HepG2 (cell line): ENCODE measurements around the gene MYH7B. TPM values are rescaled to one million over a fixed set of nuclear protein-coding genes. Genes with fewer than 3 reads are reported as not detected.
A peak's percentile ranks its signal among the peaks of the same experiment; 100 is the strongest.

Source experiments
- CBX2 ChIP-seq, 2 experiments: fragments of 200-600 bp in 1 of 2; sonication (generic); formaldehyde crosslinking in 1 of 2; IDR thresholded peaks; 2 replicates each; pipeline versions ENCODE4 v1.7.0 to v1.8.1; 2018 to 2022; ENCODE audit warnings: low read depth in 2 of 2, low read length in 1 of 2, mild to moderate bottlenecking in 1 of 2, missing genetic modification reagents in 1 of 2
- DR1 ChIP-seq: sonication (generic); formaldehyde crosslinking; IDR thresholded peaks from 2 replicates; pipeline ENCODE4 v1.8.0; 2021; ENCODE audit warnings: mild to moderate bottlenecking, missing genetic modification reagents, inconsistent platforms
- EEA1 ChIP-seq: sonication (generic); formaldehyde crosslinking; IDR thresholded peaks from 2 replicates; pipeline ENCODE4 v1.5.1; 2020; ENCODE audit warnings: mild to moderate bottlenecking, missing genetic modification reagents, borderline replicate concordance
- ELF4 ChIP-seq: sonication (generic); formaldehyde crosslinking; IDR thresholded peaks from 2 replicates; pipeline ENCODE4 v1.5.0; 2020; ENCODE audit warnings: missing genetic modification reagents, mild to moderate bottlenecking, moderate library complexity, borderline replicate concordance
- FOXJ3 ChIP-seq: sonication (generic); formaldehyde crosslinking; IDR thresholded peaks from 2 replicates; pipeline ENCODE4 v1.4.0; 2020; ENCODE audit warnings: missing genetic modification reagents, mild to moderate bottlenecking, borderline replicate concordance
- GABPB1 ChIP-seq: IDR thresholded peaks from 2 replicates; pipeline ENCODE4 v1.6.1; 2016; ENCODE audit warnings: mild to moderate bottlenecking, missing genetic modification reagents, moderate library complexity, missing compliant biosample characterization
- JUN ChIP-seq: sonication (generic); formaldehyde crosslinking; IDR thresholded peaks from 2 replicates; pipeline ENCODE4 v1.4.0; 2020; ENCODE audit warnings: mild to moderate bottlenecking, missing genetic modification reagents
- JUNB ChIP-seq: sonication (generic); formaldehyde crosslinking; IDR thresholded peaks from 2 replicates; pipeline ENCODE4 v1.8.0; 2022; ENCODE audit warnings: missing genetic modification reagents, mild to moderate bottlenecking, borderline replicate concordance
- JUND ChIP-seq: sonication (generic); formaldehyde crosslinking; IDR thresholded peaks from 2 replicates; pipeline ENCODE4 v1.8.0; 2022; ENCODE audit warnings: mild to moderate bottlenecking, missing genetic modification reagents
- MAFG ChIP-seq: sonication (generic); formaldehyde crosslinking; IDR thresholded peaks from 2 replicates; pipeline ENCODE4 v1.5.1; 2020; ENCODE audit warnings: mild to moderate bottlenecking, missing genetic modification reagents
- MED13 ChIP-seq: sonication (generic); formaldehyde crosslinking; IDR thresholded peaks from 2 replicates; pipeline ENCODE4 v1.5.0; 2020; ENCODE audit warnings: missing genetic modification reagents
- MIXL1 ChIP-seq: IDR thresholded peaks from 2 replicates; pipeline ENCODE4 v1.6.1; 2016
- MTF1 ChIP-seq: sonication (generic); formaldehyde crosslinking; IDR thresholded peaks from 2 replicates; pipeline ENCODE4 v1.5.0; 2020; ENCODE audit warnings: missing genetic modification reagents
- NR1H2 ChIP-seq: sonication (generic); formaldehyde crosslinking; IDR thresholded peaks from 2 replicates; pipeline ENCODE4 v1.8.1; 2022; ENCODE audit warnings: low read depth, missing genetic modification reagents, borderline replicate concordance
- PCBP1 ChIP-seq: fragments of 200-400 bp; formaldehyde crosslinking; IDR thresholded peaks from 2 replicates; pipeline ENCODE4 v1.6.1; 2017; ENCODE audit warnings: mild to moderate bottlenecking, low read depth, low read length, borderline replicate concordance
- PRDM4 ChIP-seq: sonication (generic); formaldehyde crosslinking; IDR thresholded peaks from 2 replicates; pipeline ENCODE4 v1.9.0; 2021; ENCODE audit warnings: missing genetic modification reagents, borderline replicate concordance
- TARDBP ChIP-seq: sonication (generic); formaldehyde crosslinking; IDR thresholded peaks from 2 replicates; pipeline ENCODE4 v1.8.0; 2022; ENCODE audit warnings: mild to moderate bottlenecking, missing genetic modification reagents
- YEATS2 ChIP-seq: sonication (generic); formaldehyde crosslinking; IDR thresholded peaks from 2 replicates; pipeline ENCODE4 v1.4.0; 2020; ENCODE audit warnings: missing genetic modification reagents, borderline replicate concordance
- ZFX ChIP-seq: sonication (generic); formaldehyde crosslinking; IDR thresholded peaks from 2 replicates; pipeline ENCODE4 v1.4.0; 2020; ENCODE audit warnings: mild to moderate bottlenecking, low read depth, missing genetic modification reagents, moderate library complexity
- ZIK1 ChIP-seq: sonication (generic); formaldehyde crosslinking; IDR thresholded peaks from 2 replicates; pipeline ENCODE4 v1.5.0; 2020; ENCODE audit warnings: mild to moderate bottlenecking, low read depth, missing genetic modification reagents, borderline replicate concordance
- ZNF136 ChIP-seq: sonication (generic); formaldehyde crosslinking; IDR thresholded peaks from 2 replicates; pipeline ENCODE4 v1.8.1; 2022; ENCODE audit warnings: low read depth, mild to moderate bottlenecking, moderate library complexity, missing genetic modification reagents
- ZNF24 ChIP-seq: fragments of 450-650 bp; IDR thresholded peaks from 2 replicates; pipeline ENCODE4 v1.6.1; 2017; ENCODE audit warnings: antibody characterized with exemption, mild to moderate bottlenecking
- ZNF614 ChIP-seq: IDR thresholded peaks from 2 replicates; pipeline ENCODE4 v1.6.1; 2018; ENCODE audit warnings: missing biosample characterization, missing genetic modification reagents, inconsistent platforms, borderline replicate concordance
- ZNF629 ChIP-seq: sonication (generic); formaldehyde crosslinking; conservative IDR thresholded peaks from 2 replicates; pipeline ENCODE4 v1.5.0; 2020; ENCODE audit warnings: missing genetic modification reagents
- ZNF761 ChIP-seq: sonication (generic); formaldehyde crosslinking; conservative IDR thresholded peaks from 2 replicates; pipeline ENCODE4 v1.4.0; 2020; ENCODE audit warnings: mild to moderate bottlenecking, missing genetic modification reagents
- ZNF776 ChIP-seq: sonication (generic); formaldehyde crosslinking; IDR thresholded peaks from 2 replicates; pipeline ENCODE4 v1.4.0; 2020; ENCODE audit warnings: mild to moderate bottlenecking, missing genetic modification reagents
- polyA plus RNA-seq, 8 experiments: library from polyadenylated mRNA; depleted of rRNA in 3 of 8; stranded (reverse) in 7 of 8; unstranded in 1 of 8; fragments of >200 nt; fragmentation: Illumina TruSeq in 4 of 8; extraction: Trizol in 4 of 8; gene quantifications; 2 replicates each; pipeline versions ENCODE4 v1.2.1 to v1.2.3, GENCODE V29; 2011 to 2016; ENCODE audit warnings: low read depth in 4 of 8, missing spikeins in 1 of 8, mixed read lengths in 1 of 8; ENCODE audit not compliant: insufficient read depth in 1 of 8
- total RNA-seq, 5 experiments: library from RNA; depleted of rRNA; stranded (reverse); fragments of >200 nt; fragmentation: Illumina TruSeq; extraction: Trizol; gene quantifications; 2 replicates each; pipeline ENCODE4 v1.2.3, GENCODE V29; 2016; ENCODE audit warnings: low read depth in 1 of 5
- TF ChIP-seq, protein P1 (sequence below): sonication (generic); formaldehyde crosslinking; IDR thresholded peaks from 2 replicates; pipeline ENCODE4 v1.4.0; 2020; ENCODE audit warnings: missing genetic modification reagents, low read depth, mild to moderate bottlenecking, borderline replicate concordance

The MYH7B gene
- total and polyA plus RNA-seq, 2 of the 13 experiments (the other 11 are each of a cell fraction or from before 2014, with no cell fraction given): 0.05 to 0.20 TPM

GRCh38 chr20:34955231-34956040 is at the start of gene MYH7B, which contains the start of gene GSS (continued):
- peak; percentile 89 for TF ChIP-seq GABPB1 (CRISPR knock-in tag)
- TF ChIP-seq ZIK1 (CRISPR knock-in tag): peak; percentile 88
- TF ChIP-seq TARDBP: peak; percentile 98
- peak; percentile 26; the same call in 1 of the 2 replicates for TF ChIP-seq JUND
- peak; percentile 40; the same call in 1 of the 2 replicates for TF ChIP-seq ZNF776 (CRISPR knock-in tag)
- TF ChIP-seq YEATS2 (CRISPR knock-in tag): peak; percentile 95; the same call in 1 of the 2 replicates
- peak; percentile 98 for TF ChIP-seq DR1 (CRISPR knock-in tag)
- peak; percentile 93 for TF ChIP-seq ZNF614 (CRISPR knock-in tag)
- TF ChIP-seq, protein P1, sequence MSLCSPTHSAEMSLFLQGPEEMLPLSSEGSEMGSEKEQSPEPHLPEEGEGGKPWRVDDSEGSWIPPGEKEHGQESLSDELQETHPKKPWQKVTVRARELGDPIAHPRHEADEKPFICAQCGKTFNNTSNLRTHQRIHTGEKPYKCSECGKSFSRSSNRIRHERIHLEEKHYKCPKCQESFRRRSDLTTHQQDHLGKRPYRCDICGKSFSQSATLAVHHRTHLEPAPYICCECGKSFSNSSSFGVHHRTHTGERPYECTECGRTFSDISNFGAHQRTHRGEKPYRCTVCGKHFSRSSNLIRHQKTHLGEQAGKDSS (CRISPR knock-in tag): peak; percentile 98
- peak; percentile 98 for TF ChIP-seq ZNF629
- no peak; the same call in 1 of the 2 replicates for TF ChIP-seq CBX2 (IDR thresholded peaks at IDR 0.05; ENCODE audit: low read depth, low read length)
- TF ChIP-seq CBX2 (CRISPR knock-in tag; IDR thresholded peaks at IDR 0.05; ENCODE audit: low read depth): no peak
- TF ChIP-seq JUNB (CRISPR knock-in tag): no peak; the same call in 1 of the 2 replicates
- TF ChIP-seq ELF4 (CRISPR knock-in tag): no peak; the same call in 1 of the 2 replicates
- no peak; the same call in none of the 2 replicates for TF ChIP-seq NR1H2
- TF ChIP-seq PRDM4 (CRISPR knock-in tag): 0 out of 2 replicates have a peak, but pooled peaks have one; percentile 60
- TF ChIP-seq MED13 (CRISPR knock-in tag): peak; percentile 78; the same call in 1 of the 2 replicates
- TF ChIP-seq PCBP1: peak; percentile 84; the same call in 1 of the 2 replicates
- TF ChIP-seq FOXJ3 (CRISPR knock-in tag): peak; percentile 77; the same call in 1 of the 2 replicates
- peak; percentile 89 for TF ChIP-seq JUN
- TF ChIP-seq EEA1 (CRISPR knock-in tag): peak; percentile 68; the same call in 1 of the 2 replicates
- peak; percentile 69 for TF ChIP-seq ZNF24
- TF ChIP-seq ZNF761 (CRISPR knock-in tag): peak; percentile 99
- peak; percentile 99 for TF ChIP-seq ZFX (CRISPR knock-in tag)
- TF ChIP-seq MAFG: no peak
- TF ChIP-seq MIXL1 (CRISPR knock-in tag): peak; percentile 71; the same call in 1 of the 2 replicates
- TF ChIP-seq MTF1 (CRISPR knock-in tag): 0 out of 2 replicates have a peak, but pooled peaks have one; percentile 52
- peak; percentile 99 for TF ChIP-seq ZNF136 (CRISPR knock-in tag)
